Activated naive CD4-positive, alpha-beta T cell treated with anti-CD3 and anti-CD28 coated beads for 36 hours (primary cell): ENCODE data around the gene FHAD1. TPM values are rescaled to one million over a fixed set of nuclear protein-coding genes. Genes with fewer than 3 reads are reported as not detected.
"Not testable (repeated sequence)": the region's sequence is repeated elsewhere in the genome, so short reads cannot be mapped to it uniquely, and the experiment has no call there.

Experiments
- CTCF ChIA-PET: fragments of 350-600 bp; sonication (Branson Sonifier 250); formaldehyde crosslinking; loops from one replicate; lab custom pipeline; 2021; ENCODE audit warnings: antibody characterized with exemption; lab: Charles Lee
- DNase-seq: peaks from one replicate; pipeline ENCODE4 v3.0.0-alpha.2; 2020
- H3K27ac Mint-ChIP-seq: one replicate; pipeline ENCODE4 v1.8.0; 2021; ENCODE audit warnings: mild to moderate bottlenecking, mixed read lengths
- H3K27me3 Mint-ChIP-seq: one replicate; pipeline ENCODE4 v1.8.0; 2021; ENCODE audit warnings: low read depth, mixed read lengths
- H3K36me3 Mint-ChIP-seq: one replicate; pipeline ENCODE4 v1.8.0; 2021; ENCODE audit warnings: low read depth, mixed read lengths
- H3K4me1 Mint-ChIP-seq: one replicate; pipeline ENCODE4 v1.8.0; 2021; ENCODE audit warnings: low read depth, mixed read lengths
- H3K4me3 Mint-ChIP-seq: one replicate; pipeline ENCODE4 v1.8.0; 2021; ENCODE audit warnings: mild to moderate bottlenecking, moderate library complexity, mixed read lengths
- H3K9me3 Mint-ChIP-seq: one replicate; pipeline ENCODE4 v1.8.0; 2021; ENCODE audit warnings: mixed read lengths
- intact Hi-C: fragments of 100-400 bp; cut with micrococcal nuclease; formaldehyde crosslinking; loops from one replicate; pipeline ENCODE4 v1.15.1; 2023
- total RNA-seq, 2 experiments: library from RNA; stranded (reverse); gene quantifications; one replicate each; pipeline ENCODE4 v1.2.3, GENCODE V29; 2021

The FHAD1 gene
- total RNA-seq, 2 experiments from 2014 or later = 0.45 TPM; not detected in 1

- Mint-ChIP-seq H3K4me1 (peaks cover 4% of the 10 kb centered on the region), H3K4me3 (no peak overlapping the region), H3K27ac (no peak overlapping the region), H3K27me3 (no peaks in the 10 kb centered on the region), H3K9me3 (no peaks in the 10 kb centered on the region), H3K36me3 (peaks cover 12% of the 10 kb centered on the region)
- no peak for DNase-seq
- CTCF ChIA-PET = no interaction called here
- intact Hi-C loops = no loop called here
These were observed 176.5 kb downstream of the FHAD1 start for GRCh38 chr1:15423355-15424077.

DNA sequence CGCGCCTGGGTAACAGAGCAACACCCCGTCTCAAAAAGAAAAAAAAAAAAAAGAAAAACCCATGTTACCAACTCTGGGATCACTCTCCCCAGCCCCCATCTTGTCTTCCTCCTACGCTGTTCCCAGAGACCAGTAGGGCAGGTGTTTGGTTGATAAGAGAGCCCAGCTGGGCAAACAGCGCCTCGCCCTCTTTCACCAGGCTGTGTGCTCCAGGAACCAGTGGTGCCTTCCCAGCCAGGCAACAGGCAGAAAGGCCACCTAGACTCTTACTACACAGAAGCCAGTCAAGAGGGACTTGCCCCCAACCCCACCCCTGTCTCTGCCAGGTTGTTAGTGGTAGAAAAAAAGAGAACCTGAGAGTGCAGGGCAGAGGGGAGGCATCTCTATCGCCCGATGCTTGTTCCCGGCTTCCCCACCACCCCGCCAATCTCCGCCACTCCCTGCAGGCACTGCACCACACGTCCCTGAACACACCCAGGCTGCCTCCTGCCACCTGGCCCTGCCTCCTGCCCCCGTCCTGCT, 177.2 kb downstream of the FHAD1 start:
- Mint-ChIP-seq H3K36me3 (peaks cover 12% of the 10 kb centered on the region), H3K27ac (peak overlapping the region; percentile 36)

DNA sequence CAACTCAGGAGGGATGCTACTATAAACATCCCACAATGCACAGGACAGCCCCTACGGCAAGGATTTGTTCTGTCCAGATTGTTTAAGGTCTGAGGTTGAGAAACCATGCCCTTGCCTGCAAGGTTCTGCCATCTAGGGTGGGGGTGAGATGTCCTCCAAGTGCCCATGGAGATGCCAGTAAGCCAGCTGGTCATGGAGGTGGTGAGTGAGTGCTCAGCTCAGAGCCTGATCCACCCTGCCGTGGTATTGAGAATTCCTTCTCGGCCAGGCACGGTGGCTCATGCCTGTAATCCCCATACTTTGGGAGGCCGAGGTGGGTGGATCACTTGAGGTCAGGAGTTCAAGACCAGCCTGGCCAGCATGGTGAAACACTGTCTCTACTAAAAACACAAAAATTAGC, 178.0 kb downstream of the FHAD1 start:
- Mint-ChIP-seq H3K4me1 (peaks cover 2% of the 10 kb centered on the region), H3K4me3 (no peak overlapping the region), H3K9me3 (no peaks in the 10 kb centered on the region), H3K27me3 (no peaks in the 10 kb centered on the region), H3K27ac (no peak overlapping the region), H3K36me3 (peaks cover 10% of the 10 kb centered on the region)
- CTCF ChIA-PET = interaction anchor here (0.9 kb wide), 1 partner anchor 101 kb away, joined by 6 read pairs; no protein-coding TSS in a partner anchor
- intact Hi-C loops = no loop called here
- no peak for DNase-seq

More for the DNA sequence above, 177.2 kb downstream of the FHAD1 start:
- Mint-ChIP-seq H3K27me3 (no peaks in the 10 kb centered on the region), H3K9me3 (no peaks in the 10 kb centered on the region), H3K4me3 (no peak overlapping the region), H3K4me1 (peaks cover 2% of the 10 kb centered on the region)
- CTCF ChIA-PET = no interaction called here
- DNase-seq = no peak
- intact Hi-C loops = no loop called here

- Mint-ChIP-seq H3K4me1 (no peaks in the 10 kb centered on the region), H3K9me3 (no peaks in the 10 kb centered on the region), H3K27me3 (no peaks in the 10 kb centered on the region), H3K36me3 (peaks cover 8% of the 10 kb centered on the region), H3K4me3 (no peak overlapping the region), H3K27ac (no peak overlapping the region)
- intact Hi-C loops = no loop called here
- CTCF ChIA-PET = interaction anchor here (0.9 kb wide), 1 partner anchor 102 kb away, joined by 6 read pairs; no protein-coding TSS in a partner anchor
- DNase-seq = no peak
These were observed 178.5 kb downstream of the FHAD1 start for GRCh38 chr1:15425521-15425920.

DNA sequence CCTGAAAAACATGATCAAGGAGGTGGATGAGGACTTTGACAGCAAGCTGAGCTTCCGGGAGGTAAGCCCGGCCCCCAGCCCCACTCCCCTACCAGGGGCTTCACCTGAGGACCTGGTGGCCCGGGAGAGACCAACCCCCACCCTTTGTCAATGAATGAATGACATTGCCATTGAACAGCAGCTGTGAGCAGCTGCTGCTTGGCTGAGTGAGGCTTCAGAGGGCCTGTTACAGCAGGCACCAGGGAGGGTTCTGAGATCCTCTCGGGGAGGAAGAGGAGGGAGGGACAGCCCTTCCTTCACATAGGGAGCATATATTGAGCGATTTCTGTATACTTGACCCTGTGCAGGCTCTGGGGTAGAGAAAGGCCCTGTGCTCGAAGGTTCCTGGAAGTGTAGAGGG, 178.9 kb downstream of the FHAD1 start:
- intact Hi-C loops = no loop called here
- Mint-ChIP-seq H3K4me3 (no peak overlapping the region), H3K36me3 (peaks cover 8% of the 10 kb centered on the region)

GRCh38 chr1:15426492-15427279, 179.7 kb downstream of the FHAD1 start:
- CTCF ChIA-PET = interaction anchor here (2.6 kb wide), 1 partner anchor 103 kb away, joined by 13 read pairs; no protein-coding TSS in a partner anchor
- intact Hi-C loops = no loop called here
- Mint-ChIP-seq H3K27me3 (no peaks in the 10 kb centered on the region), H3K27ac (no peak overlapping the region), H3K4me1 (no peaks in the 10 kb centered on the region), H3K9me3 (no peaks in the 10 kb centered on the region), H3K36me3 (peaks cover 8% of the 10 kb centered on the region), H3K4me3 (no peak overlapping the region)
- no peak for DNase-seq

More for the DNA sequence above, 178.9 kb downstream of the FHAD1 start:
- Mint-ChIP-seq H3K27me3 (no peaks in the 10 kb centered on the region), H3K9me3 (no peaks in the 10 kb centered on the region), H3K27ac (no peak overlapping the region), H3K4me1 (no peaks in the 10 kb centered on the region)
- DNase-seq = no peak
- CTCF ChIA-PET = no interaction called here

DNA sequence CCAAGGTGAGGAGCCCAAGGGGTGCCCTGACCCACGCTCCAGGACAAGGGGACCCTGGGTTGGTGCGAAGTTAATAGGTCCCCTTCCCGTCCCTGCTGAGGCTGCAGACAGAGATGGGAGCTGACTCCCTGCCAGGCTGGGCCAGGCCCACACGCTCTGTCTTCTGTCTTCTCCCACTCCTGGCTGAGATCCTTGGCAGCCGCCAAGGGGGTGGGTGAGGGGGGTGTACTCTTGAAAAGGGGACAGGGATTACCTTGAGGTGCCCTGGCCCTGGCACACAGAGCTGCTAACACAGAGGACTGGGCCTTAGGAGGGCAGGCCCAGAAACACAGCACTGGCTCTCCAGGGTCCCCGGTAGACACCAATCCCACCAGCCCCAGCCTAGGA, 180.2 kb downstream of the FHAD1 start:
- H3K36me3 Mint-ChIP-seq = peaks cover 8% of the 10 kb centered on the region
- H3K9me3 Mint-ChIP-seq = no peaks in the 10 kb centered on the region
- no peaks in the 10 kb centered on the region for H3K4me1 Mint-ChIP-seq
- CTCF ChIA-PET = interaction anchor here (0.6 to 2.6 kb wide), 2 partner anchors 99 to 104 kb away, joined by 3 to 13 read pairs; no protein-coding TSS in a partner anchor
- H3K4me3 Mint-ChIP-seq = no peak overlapping the region
- no peak for DNase-seq
- H3K27ac Mint-ChIP-seq = no peak overlapping the region
- H3K27me3 Mint-ChIP-seq = no peaks in the 10 kb centered on the region
- intact Hi-C loops = no loop called here

DNA sequence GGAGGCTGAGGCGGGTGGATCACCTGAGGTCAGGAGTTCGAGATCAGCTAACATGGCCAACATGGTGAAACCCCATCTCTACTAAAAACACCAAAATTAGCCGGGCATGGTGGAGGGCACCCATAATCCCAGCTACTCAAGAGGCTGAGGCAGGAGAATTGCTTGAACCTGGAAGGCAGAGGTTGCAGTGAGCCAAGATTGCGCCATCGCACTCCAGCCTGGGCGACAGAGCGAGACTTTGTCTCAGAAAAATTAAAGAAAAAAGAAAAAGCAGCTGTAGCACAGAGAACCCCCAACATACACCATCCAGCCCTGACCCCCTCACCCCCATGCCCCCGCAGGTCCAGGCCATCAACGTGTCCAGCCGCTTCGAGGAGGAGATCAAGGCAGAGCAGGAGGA, 181.2 kb downstream of the FHAD1 start:
- H3K36me3 Mint-ChIP-seq, H3K9me3 Mint-ChIP-seq, H3K4me1 Mint-ChIP-seq, intact Hi-C loops, DNase-seq, H3K27me3 Mint-ChIP-seq, H3K4me3 Mint-ChIP-seq, H3K27ac Mint-ChIP-seq: not testable (repeated sequence)
- CTCF ChIA-PET = interaction anchor here (2.6 kb wide), 1 partner anchor 105 kb away, joined by 13 read pairs; no protein-coding TSS in a partner anchor

DNA sequence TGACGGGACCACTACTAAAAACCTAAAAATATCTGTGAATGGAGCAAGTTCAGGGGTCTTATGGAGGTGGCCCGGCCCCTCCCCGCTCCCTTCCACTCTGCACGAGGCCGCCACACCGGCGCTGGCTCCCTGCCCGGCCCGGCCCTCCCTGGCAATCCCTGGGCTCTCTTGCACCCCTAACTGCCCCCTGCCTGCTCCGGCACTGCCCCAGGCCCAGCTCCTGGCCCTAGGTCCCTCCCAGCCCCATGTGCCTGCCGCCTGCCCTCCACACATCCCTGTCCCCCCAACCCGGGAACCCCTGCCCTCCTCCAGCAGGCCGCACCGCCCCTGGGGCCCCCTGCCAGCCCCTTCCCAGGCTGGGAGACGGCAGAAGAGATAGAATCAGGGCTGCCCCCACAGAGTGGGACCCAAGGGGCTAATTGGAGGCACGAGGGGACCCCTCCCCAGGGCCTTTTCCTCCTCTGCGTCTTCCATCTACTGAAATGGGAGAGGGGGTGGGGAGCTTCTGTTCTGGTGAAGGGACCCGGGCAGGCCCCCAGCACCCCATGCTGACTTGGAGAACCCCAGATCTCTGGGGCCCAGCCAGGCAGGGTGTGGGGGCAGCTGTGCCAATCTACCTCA, 181.9 kb downstream of the FHAD1 start:
- no peak for DNase-seq
- intact Hi-C loops = no loop called here
- CTCF ChIA-PET = interaction anchor here (1.2 to 2.6 kb wide), 2 partner anchors 105 to 109 kb away, joined by 8 to 13 read pairs; no protein-coding TSS in a partner anchor
- Mint-ChIP-seq H3K36me3 (peaks cover 8% of the 10 kb centered on the region), H3K27me3 (no peaks in the 10 kb centered on the region), H3K4me1 (no peaks in the 10 kb centered on the region), H3K4me3 (no peak overlapping the region), H3K9me3 (no peaks in the 10 kb centered on the region), H3K27ac (no peak overlapping the region)

GRCh38 chr1:15429701-15430149, 182.7 kb downstream of the FHAD1 start:
- Mint-ChIP-seq H3K4me3 (no peak overlapping the region), H3K27ac (no peak overlapping the region), H3K27me3 (no peaks in the 10 kb centered on the region), H3K36me3 (peaks cover 8% of the 10 kb centered on the region), H3K9me3 (no peaks in the 10 kb centered on the region), H3K4me1 (no peaks in the 10 kb centered on the region)
- CTCF ChIA-PET = interaction anchor here (1.2 to 8.5 kb wide), 3 partner anchors 106 to 112 kb away, joined by 3 to 101 read pairs (median 8); no protein-coding TSS in a partner anchor
- intact Hi-C loops = loop anchor here (5.0 kb wide), 1 partner anchor 313 kb away; the partner anchor contains the start of gene TMEM82
- no peak for DNase-seq

GRCh38 chr1:15430787-15431570, 184.0 kb downstream of the FHAD1 start:
- DNase-seq = peak; percentile 83
- Mint-ChIP-seq H3K27ac (no peak overlapping the region), H3K36me3 (peaks cover 7% of the 10 kb centered on the region), H3K4me3 (no peak overlapping the region), H3K9me3 (no peaks in the 10 kb centered on the region), H3K4me1 (no peaks in the 10 kb centered on the region), H3K27me3 (no peaks in the 10 kb centered on the region)
- intact Hi-C loops = loop anchor here (1.0 to 5.0 kb wide), 2 partner anchors 108 to 311 kb away; partner anchors contain the start of gene TMEM82
- CTCF ChIA-PET = interaction anchor here (0.7 to 8.5 kb wide), 12 partner anchors 11 to 576 kb away, joined by 3 to 101 read pairs (median 4); no protein-coding TSS in a partner anchor
